Measurements from ENCODE around the gene NCAPD3.
"Not testable (repeated sequence)": the region's sequence is repeated elsewhere in the genome, so short reads cannot be mapped to it uniquely, and the experiment has no call there.

Gene NCAPD3

GRCh38 chr11:134264966-134265764 is 41.4 kb upstream of the NCAPD3 start:
- Histone ChIP-seq H3K4me1 (ENCODE audit: control insufficient read depth, insufficient read depth, low read length) (peaks cover 31% of the 10 kb centered on the region), H3K36me3 (ENCODE audit: control insufficient read depth, insufficient read depth, low read length) (peaks cover 45% of the 10 kb centered on the region), H3K27ac (ENCODE audit: low read depth, low read length) (no peak overlapping the region), H3K9ac (ENCODE audit: low read depth, low read length) (no peak overlapping the region), H3K9me3 (ENCODE audit: control insufficient read depth, insufficient read depth, low read length) (no peaks in the 10 kb centered on the region), H3K27me3 (ENCODE audit: control insufficient read depth, insufficient read depth, low read length) (no peaks in the 10 kb centered on the region), H3K4me3 (ENCODE audit: low read depth, low read length) (no peak overlapping the region)

- H3K9ac ChIP-seq (ENCODE audit: low read depth, low read length): no peak overlapping the region
- peaks cover 9% of the 10 kb centered on the region for H3K4me1 ChIP-seq (ENCODE audit: control insufficient read depth, insufficient read depth, low read length)
These were observed 38.1 kb upstream of the NCAPD3 start for GRCh38 chr11:134261626-134262488.

GRCh38 chr11:134260983-134261382 is 37.2 kb upstream of the NCAPD3 start:
- Histone ChIP-seq H3K4me3 (ENCODE audit: low read depth, low read length) (no peak overlapping the region), H3K4me1 (ENCODE audit: control insufficient read depth, insufficient read depth, low read length) (no peaks in the 10 kb centered on the region; the same call in 1 of the 2 replicates), H3K9me3 (ENCODE audit: control insufficient read depth, insufficient read depth, low read length) (no peaks in the 10 kb centered on the region), H3K36me3 (ENCODE audit: control insufficient read depth, insufficient read depth, low read length) (peaks cover 78% of the 10 kb centered on the region), H3K27ac (ENCODE audit: low read depth, low read length) (no peak overlapping the region), H3K9ac (ENCODE audit: low read depth, low read length) (no peak overlapping the region), H3K27me3 (ENCODE audit: control insufficient read depth, insufficient read depth, low read length) (no peaks in the 10 kb centered on the region)

More at GRCh38 chr11:134261626-134262488, 38.1 kb upstream of the NCAPD3 start:
- Histone ChIP-seq H3K36me3 (ENCODE audit: control insufficient read depth, insufficient read depth, low read length) (peaks cover 71% of the 10 kb centered on the region), H3K27ac (ENCODE audit: low read depth, low read length) (no peak overlapping the region), H3K4me3 (ENCODE audit: low read depth, low read length) (no peak overlapping the region), H3K9me3 (ENCODE audit: control insufficient read depth, insufficient read depth, low read length) (no peaks in the 10 kb centered on the region), H3K27me3 (ENCODE audit: control insufficient read depth, insufficient read depth, low read length) (no peaks in the 10 kb centered on the region)

GRCh38 chr11:134260503-134260902 is 36.7 kb upstream of the NCAPD3 start:
- H3K9ac ChIP-seq (ENCODE audit: low read depth, low read length): no peak overlapping the region
- no peak overlapping the region for H3K4me3 ChIP-seq (ENCODE audit: low read depth, low read length)
- H3K27ac ChIP-seq (ENCODE audit: low read depth, low read length): no peak overlapping the region
- no peaks in the 10 kb centered on the region for H3K4me1 ChIP-seq (ENCODE audit: control insufficient read depth, insufficient read depth, low read length)
- no peaks in the 10 kb centered on the region for H3K9me3 ChIP-seq (ENCODE audit: control insufficient read depth, insufficient read depth, low read length)
- no peaks in the 10 kb centered on the region for H3K27me3 ChIP-seq (ENCODE audit: control insufficient read depth, insufficient read depth, low read length)
- H3K36me3 ChIP-seq (ENCODE audit: control insufficient read depth, insufficient read depth, low read length): peaks cover 78% of the 10 kb centered on the region

- Histone ChIP-seq H3K4me3 (ENCODE audit: low read depth, low read length) (no peak overlapping the region), H3K27ac (ENCODE audit: low read depth, low read length) (no peak overlapping the region), H3K9me3 (ENCODE audit: control insufficient read depth, insufficient read depth, low read length) (no peaks in the 10 kb centered on the region), H3K27me3 (ENCODE audit: control insufficient read depth, insufficient read depth, low read length) (no peaks in the 10 kb centered on the region), H3K4me1 (ENCODE audit: control insufficient read depth, insufficient read depth, low read length) (peaks cover 8% of the 10 kb centered on the region; the same call in 1 of the 2 replicates), H3K36me3 (ENCODE audit: control insufficient read depth, insufficient read depth, low read length) (peaks cover 66% of the 10 kb centered on the region), H3K9ac (ENCODE audit: low read depth, low read length) (no peak overlapping the region)
These were observed 34.8 kb upstream of the NCAPD3 start for GRCh38 chr11:134258577-134258976.

GRCh38 chr11:134257101-134257500 is 33.3 kb upstream of the NCAPD3 start:
- H3K36me3 ChIP-seq (ENCODE audit: control insufficient read depth, insufficient read depth, low read length): peaks cover 52% of the 10 kb centered on the region
- no peaks in the 10 kb centered on the region for H3K27me3 ChIP-seq (ENCODE audit: control insufficient read depth, insufficient read depth, low read length)
- no peak overlapping the region for H3K27ac ChIP-seq (ENCODE audit: low read depth, low read length)
- H3K4me1 ChIP-seq (ENCODE audit: control insufficient read depth, insufficient read depth, low read length): peaks cover 12% of the 10 kb centered on the region
- H3K9ac ChIP-seq (ENCODE audit: low read depth, low read length): no peak overlapping the region
- no peaks in the 10 kb centered on the region for H3K9me3 ChIP-seq (ENCODE audit: control insufficient read depth, insufficient read depth, low read length)
- H3K4me3 ChIP-seq (ENCODE audit: low read depth, low read length): no peak overlapping the region

- peaks cover 21% of the 10 kb centered on the region for H3K4me1 ChIP-seq (ENCODE audit: control insufficient read depth, insufficient read depth, low read length)
- peaks cover 48% of the 10 kb centered on the region for H3K36me3 ChIP-seq (ENCODE audit: control insufficient read depth, insufficient read depth, low read length)
- H3K27ac ChIP-seq (ENCODE audit: low read depth, low read length); H3K27me3 ChIP-seq (ENCODE audit: control insufficient read depth, insufficient read depth, low read length); H3K9me3 ChIP-seq (ENCODE audit: control insufficient read depth, insufficient read depth, low read length); H3K4me3 ChIP-seq (ENCODE audit: low read depth, low read length); H3K9ac ChIP-seq (ENCODE audit: low read depth, low read length): not testable (repeated sequence)
These were observed 31.4 kb upstream of the NCAPD3 start for GRCh38 chr11:134255184-134255561.

- no peak overlapping the region for H3K27ac ChIP-seq (ENCODE audit: low read depth, low read length)
These were observed 30.8 kb upstream of the NCAPD3 start for GRCh38 chr11:134254433-134255183.

GRCh38 chr11:134253188-134253993 is 29.6 kb upstream of the NCAPD3 start, which contains the start of the genes ACAD8 and THYN1:
TSS of gene ACAD8 (plus strand) at chr11:134253568. CDS start at chr11:134253601, 33 bp downstream.
TSS of gene THYN1 (minus strand) at chr11:134253352. CDS start at chr11:134252882, 470 bp downstream.
- H3K36me3 ChIP-seq (ENCODE audit: control insufficient read depth, insufficient read depth, low read length): peaks cover 48% of the 10 kb centered on the region
- H3K9ac ChIP-seq (ENCODE audit: low read depth, low read length): peak within 1 kb of the TSS; percentile 61
- H3K27ac ChIP-seq (ENCODE audit: low read depth, low read length): peak within 1 kb of the TSS; percentile 72
- peaks cover 21% of the 10 kb centered on the region for H3K4me1 ChIP-seq (ENCODE audit: control insufficient read depth, insufficient read depth, low read length)
- no peaks in the 10 kb centered on the region for H3K9me3 ChIP-seq (ENCODE audit: control insufficient read depth, insufficient read depth, low read length)
- H3K27me3 ChIP-seq (ENCODE audit: control insufficient read depth, insufficient read depth, low read length): no peaks in the 10 kb centered on the region
- H3K4me3 ChIP-seq (ENCODE audit: low read depth, low read length): peak within 1 kb of the TSS; percentile 87

More at GRCh38 chr11:134254433-134255183, 30.8 kb upstream of the NCAPD3 start:
- Histone ChIP-seq H3K36me3 (ENCODE audit: control insufficient read depth, insufficient read depth, low read length) (peaks cover 48% of the 10 kb centered on the region), H3K27me3 (ENCODE audit: control insufficient read depth, insufficient read depth, low read length) (no peaks in the 10 kb centered on the region), H3K9me3 (ENCODE audit: control insufficient read depth, insufficient read depth, low read length) (no peaks in the 10 kb centered on the region), H3K4me1 (ENCODE audit: control insufficient read depth, insufficient read depth, low read length) (peaks cover 21% of the 10 kb centered on the region), H3K9ac (ENCODE audit: low read depth, low read length) (no peak overlapping the region), H3K4me3 (ENCODE audit: low read depth, low read length) (peak overlapping the region; percentile 87)
